ENCODE data around the gene MT1G.
"Not testable (repeated sequence)": the region's sequence is repeated elsewhere in the genome, so short reads cannot be mapped to it uniquely, and the experiment has no call there.

Gene MT1G

GRCh38 chr16:56667581-56668571 is at the start of gene MT1G:
Gene MT1G, minus strand, starts transcription at chr16:56668065. Its CDS starts 72 bp downstream, at chr16:56667993.
- no peak for DNase-seq

GRCh38 chr16:56717532-56717931 is 49.7 kb upstream of the MT1G start:
- not testable (repeated sequence) for DNase-seq

- DNase-seq, result no peak
Measured at GRCh38 chr16:56716761-56717160, 48.9 kb upstream of the MT1G start.

- no peak for DNase-seq
Measured at GRCh38 chr16:56715126-56715525, 47.3 kb upstream of the MT1G start.

GRCh38 chr16:56713794-56714193 is 45.9 kb upstream of the MT1G start:
- DNase-seq, result no peak

GRCh38 chr16:56711862-56712261 is 44.0 kb upstream of the MT1G start:
- no peak for DNase-seq

- DNase-seq, result no peak
Measured at GRCh38 chr16:56710181-56710737, 42.4 kb upstream of the MT1G start.

- no peak for DNase-seq
Measured at GRCh38 chr16:56709443-56710040, 41.7 kb upstream of the MT1G start.

- no peak for DNase-seq
Measured at GRCh38 chr16:56708525-56709442, 40.9 kb upstream of the MT1G start.

GRCh38 chr16:56702836-56703235 is 35.0 kb upstream of the MT1G start:
- no peak for DNase-seq

GRCh38 chr16:56701534-56701933 is 33.7 kb upstream of the MT1G start:
- DNase-seq, result no peak

GRCh38 chr16:56700631-56701030 is 32.8 kb upstream of the MT1G start:
- no peak for DNase-seq

GRCh38 chr16:56700195-56700594 is 32.3 kb upstream of the MT1G start:
- no peak for DNase-seq

- DNase-seq, result no peak
Measured at GRCh38 chr16:56697456-56698155, 29.7 kb upstream of the MT1G start.

GRCh38 chr16:56695246-56695645 is 27.4 kb upstream of the MT1G start:
- no peak for DNase-seq

GRCh38 chr16:56691885-56692284 is 24.0 kb upstream of the MT1G start:
- no peak for DNase-seq

- no peak for DNase-seq
Measured at GRCh38 chr16:56690420-56691122, 22.7 kb upstream of the MT1G start.

GRCh38 chr16:56689171-56689570 is 21.3 kb upstream of the MT1G start:
- DNase-seq, result no peak

- no peak for DNase-seq
Measured at GRCh38 chr16:56688762-56689161, 20.9 kb upstream of the MT1G start.

GRCh38 chr16:56686758-56687157 is 18.9 kb upstream of the MT1G start:
- DNase-seq, result no peak

GRCh38 chr16:56684926-56685590 is 17.2 kb upstream of the MT1G start:
- DNase-seq, result no peak

Measured in activated T-cell treated with anti-CD3 and anti-CD28 coated beads for 4 hours (primary cell).